GM12872 (cell line): ENCODE data around the gene EEPD1.

Experiments
- TF ChIP-seq, protein P1 (sequence below): IDR thresholded peaks from 3 replicates; pipeline ENCODE4 v1.5.1; 2011; ENCODE audit warnings: low read depth, mild to moderate bottlenecking, low read length, moderate library complexity; ENCODE audit not compliant: insufficient read depth

The EEPD1 gene

DNA sequence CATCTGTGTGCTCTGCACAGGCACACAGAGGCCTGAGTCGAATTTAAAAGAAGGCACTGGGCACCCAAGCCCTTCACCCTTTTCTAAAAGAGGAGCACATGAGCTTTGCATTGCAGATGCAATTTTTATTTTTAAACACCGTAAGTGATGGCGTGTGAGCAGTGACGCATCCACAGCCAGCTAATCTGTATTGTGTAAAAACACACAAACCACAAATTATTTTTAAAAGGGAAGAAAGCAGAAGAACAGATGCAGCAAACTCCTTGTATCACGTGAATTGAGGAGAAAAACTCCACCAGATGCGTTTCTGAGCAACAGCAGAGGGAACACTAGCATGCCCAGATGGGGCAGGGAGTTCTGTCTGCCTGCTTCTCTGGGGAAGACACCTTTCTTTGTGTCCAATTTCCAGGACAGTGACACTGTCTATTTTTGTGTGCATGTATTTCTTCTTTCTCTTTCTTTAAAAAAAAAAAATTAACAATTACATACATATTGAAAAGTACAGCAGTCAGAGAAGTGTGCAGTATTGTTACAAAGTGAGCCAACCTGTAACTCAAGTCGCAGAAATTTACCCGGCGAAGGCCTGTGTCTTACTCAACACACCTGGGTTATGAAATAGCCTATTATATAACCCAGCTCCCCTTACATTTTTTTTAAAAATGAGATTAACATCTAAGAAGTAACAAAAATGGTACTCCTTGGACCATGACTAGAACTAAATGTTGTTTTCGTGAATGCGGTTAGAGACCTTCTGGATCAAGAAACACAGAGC, 39.2 kb downstream of the EEPD1 start:
- TF ChIP-seq, protein P1, sequence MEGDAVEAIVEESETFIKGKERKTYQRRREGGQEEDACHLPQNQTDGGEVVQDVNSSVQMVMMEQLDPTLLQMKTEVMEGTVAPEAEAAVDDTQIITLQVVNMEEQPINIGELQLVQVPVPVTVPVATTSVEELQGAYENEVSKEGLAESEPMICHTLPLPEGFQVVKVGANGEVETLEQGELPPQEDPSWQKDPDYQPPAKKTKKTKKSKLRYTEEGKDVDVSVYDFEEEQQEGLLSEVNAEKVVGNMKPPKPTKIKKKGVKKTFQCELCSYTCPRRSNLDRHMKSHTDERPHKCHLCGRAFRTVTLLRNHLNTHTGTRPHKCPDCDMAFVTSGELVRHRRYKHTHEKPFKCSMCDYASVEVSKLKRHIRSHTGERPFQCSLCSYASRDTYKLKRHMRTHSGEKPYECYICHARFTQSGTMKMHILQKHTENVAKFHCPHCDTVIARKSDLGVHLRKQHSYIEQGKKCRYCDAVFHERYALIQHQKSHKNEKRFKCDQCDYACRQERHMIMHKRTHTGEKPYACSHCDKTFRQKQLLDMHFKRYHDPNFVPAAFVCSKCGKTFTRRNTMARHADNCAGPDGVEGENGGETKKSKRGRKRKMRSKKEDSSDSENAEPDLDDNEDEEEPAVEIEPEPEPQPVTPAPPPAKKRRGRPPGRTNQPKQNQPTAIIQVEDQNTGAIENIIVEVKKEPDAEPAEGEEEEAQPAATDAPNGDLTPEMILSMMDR = no peak

DNA sequence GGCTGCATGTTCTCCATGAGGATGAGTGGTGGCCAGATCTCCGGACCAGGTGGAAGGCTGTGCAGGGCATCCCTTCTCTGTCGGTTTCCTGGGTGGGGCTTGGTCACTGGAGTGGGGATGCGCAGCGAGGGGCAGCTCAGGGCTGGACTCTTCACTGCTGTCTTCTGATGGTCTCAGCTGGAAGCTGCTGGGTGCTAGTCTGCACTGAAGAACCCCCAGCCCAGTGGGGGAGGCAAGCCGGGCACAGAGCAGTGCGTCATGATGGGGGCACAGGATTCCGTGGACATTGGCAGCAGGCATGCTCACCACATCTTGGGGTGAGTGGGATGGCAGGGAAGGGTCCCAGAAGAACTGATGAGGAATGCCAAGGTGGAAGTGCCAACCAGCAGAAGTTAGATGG, 39.8 kb downstream of the EEPD1 start:
- TF ChIP-seq, protein P1 = no peak

DNA sequence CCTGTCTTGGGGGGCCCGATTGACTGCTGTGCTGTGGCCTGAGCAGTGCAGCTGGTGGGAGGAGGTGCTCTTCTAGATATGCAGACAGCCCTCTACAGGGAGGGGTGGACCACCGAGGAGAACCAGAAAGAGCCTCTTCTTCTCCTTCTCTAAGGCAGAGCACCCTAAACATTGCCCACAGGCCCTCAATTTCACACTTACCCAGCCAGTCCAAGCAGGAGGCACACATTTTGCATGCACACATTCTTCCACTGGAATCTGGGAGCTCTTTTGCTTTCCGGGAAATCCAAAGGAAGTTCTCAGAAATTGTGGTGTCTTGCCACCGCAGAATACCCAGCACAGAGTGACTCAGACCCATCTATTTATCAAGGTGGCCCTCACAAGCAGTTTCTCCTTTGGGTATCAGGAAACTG, 45.8 kb downstream of the EEPD1 start:
- TF ChIP-seq, protein P1 = no peak

DNA sequence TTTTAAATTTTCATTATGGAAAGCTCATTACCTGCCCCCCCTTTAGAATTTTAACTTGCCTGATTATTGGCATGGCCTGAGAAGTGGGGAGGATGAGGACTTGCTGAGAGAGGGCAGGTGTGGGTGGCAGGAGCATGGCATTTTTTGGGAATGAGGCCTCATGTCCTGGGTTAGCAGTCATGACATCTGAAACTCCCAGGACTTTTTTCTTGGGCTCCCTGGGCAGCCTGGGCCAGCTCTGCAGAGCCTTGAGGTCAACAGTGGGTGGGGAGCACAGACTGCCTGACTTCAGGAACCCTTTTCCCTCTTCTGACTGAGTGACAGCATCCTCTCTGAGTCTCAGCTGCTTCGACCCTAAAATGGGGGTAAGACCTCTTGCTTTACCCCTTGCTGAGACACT, 46.3 kb downstream of the EEPD1 start:
- TF ChIP-seq, protein P1 = no peak

DNA sequence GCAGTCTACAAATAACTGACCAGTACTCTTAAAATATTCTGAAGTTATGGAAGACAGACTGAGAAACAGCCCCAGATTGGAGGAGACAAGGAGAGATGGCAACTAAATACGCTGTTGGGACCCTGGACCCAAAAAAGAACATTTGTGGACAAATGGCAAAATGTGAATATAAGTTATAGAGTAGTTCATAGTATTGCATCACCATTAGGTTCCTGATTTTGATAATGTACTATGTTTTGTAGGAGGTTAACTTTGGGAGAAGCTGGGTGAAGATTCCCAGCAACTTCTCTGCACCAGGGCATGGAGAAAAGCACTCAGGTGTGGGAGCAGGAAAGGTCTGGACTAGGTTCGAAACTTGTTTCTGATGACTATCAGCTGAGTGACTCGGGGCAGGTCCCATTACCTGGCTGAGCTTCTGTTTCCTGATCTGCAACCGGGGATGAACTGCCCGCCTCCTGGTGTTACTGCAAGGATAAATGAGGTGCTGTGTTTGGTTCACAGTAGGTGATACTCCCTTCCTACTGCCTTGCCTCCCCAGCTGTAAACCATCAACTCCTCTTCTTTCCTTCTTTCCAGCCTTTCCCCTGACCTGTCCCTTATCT, 48.2 kb downstream of the EEPD1 start:
- TF ChIP-seq, protein P1 = no peak

DNA sequence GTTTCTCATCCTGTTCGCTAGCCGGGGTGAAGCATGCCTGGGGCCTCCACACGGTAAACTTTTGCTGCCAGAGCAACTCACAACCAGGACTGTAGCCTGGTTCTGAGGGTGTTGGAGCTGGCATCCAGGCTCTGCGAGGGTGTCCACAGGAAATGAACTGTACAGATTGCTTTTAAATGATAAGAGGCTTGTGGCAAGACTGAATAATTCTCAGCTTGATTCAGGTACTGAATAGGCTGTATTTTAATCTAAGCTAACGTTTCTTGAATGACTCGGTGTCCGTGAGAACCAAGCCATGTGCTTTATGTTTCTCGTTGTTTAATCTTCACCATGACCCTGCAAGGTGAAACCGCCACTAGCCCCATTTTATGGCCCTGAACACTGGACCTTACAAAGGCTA, 49.3 kb downstream of the EEPD1 start:
- TF ChIP-seq, protein P1 = no peak

DNA sequence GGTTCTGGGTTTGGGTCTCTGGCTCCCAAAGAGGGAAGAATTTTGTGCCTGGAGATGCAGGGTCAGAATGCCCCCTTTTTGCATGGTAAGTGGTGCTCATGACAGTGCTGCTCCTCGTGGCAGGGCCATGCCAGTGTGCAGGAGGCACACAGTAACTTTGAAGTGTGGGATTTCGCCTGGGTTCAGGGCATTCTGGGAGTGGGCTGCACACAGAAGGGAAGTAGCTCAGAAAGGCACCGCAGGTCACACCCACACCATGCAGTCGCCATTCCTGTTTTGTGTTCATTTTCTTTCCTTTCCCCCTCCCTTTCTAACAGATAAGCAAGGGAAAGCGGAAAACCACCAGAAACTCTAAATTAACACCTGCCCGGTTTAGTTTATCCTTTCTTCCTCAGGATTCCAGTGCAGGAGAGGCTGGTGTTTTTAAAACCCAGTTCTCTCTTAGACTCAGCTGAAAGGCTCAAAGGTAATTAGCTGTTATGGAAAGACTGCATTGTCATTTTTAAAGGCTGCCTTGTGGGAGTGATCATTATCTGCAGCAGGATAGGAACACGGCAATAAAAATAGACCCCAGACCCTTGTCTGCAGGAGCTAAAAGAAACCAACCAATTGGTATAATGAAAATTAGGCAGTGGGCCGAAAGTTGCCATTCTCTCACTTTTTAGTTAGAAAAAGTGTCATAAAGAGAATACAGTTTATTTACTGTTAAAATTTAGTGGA, 50.2 kb downstream of the EEPD1 start:
- TF ChIP-seq, protein P1 = no peak
